Keratinocyte (primary cell): ENCODE results near the gene NATD1.

Experiments used
- CTCF ChIP-seq, 3 experiments: IDR thresholded peaks in 1 of 3; conservative IDR thresholded peaks in 1 of 3; optimal IDR thresholded peaks in 1 of 3; 2 replicates in 2 of 3; 3 replicates in 1 of 3; pipeline versions ENCODE3 to v1.5.1; 2011; ENCODE audit warnings: low read length in 3 of 3, mild to moderate bottlenecking in 3 of 3, moderate library complexity in 2 of 3, control low read depth in 1 of 3, inconsistent platforms in 1 of 3; ENCODE audit not compliant: insufficient read depth in 2 of 3; ENCODE audit errors: extremely low read depth in 1 of 3
- EZH2 ChIP-seq: IDR thresholded peaks from one replicate; pipeline ENCODE4 v1.6.1; 2012; ENCODE audit warnings: inconsistent platforms, mild to moderate bottlenecking, low read length, moderate library complexity

- TF ChIP-seq CTCF (optimal IDR thresholded peaks at IDR 0.05 in 1 of 3, IDR thresholded peaks at IDR 0.05 in 1 of 3, conservative IDR thresholded peaks at IDR 0.05 in 1 of 3; ENCODE audit: extremely low read depth in 1 of 3, insufficient read depth in 2 of 3, low read length in 3 of 3): peak in 1 of 3 experiments; percentile 12
- TF ChIP-seq EZH2: no peak
Observed at GRCh38 chr17:21214015-21214776, 39.0 kb downstream of the NATD1 start, which contains the start of gene TMEM11.
